Body of pancreas (tissue), 4 donors: ENCODE measurements around the gene BRF1.

ENCODE experiments used
- POLR2A ChIP-seq, 3 donors: fragments of 450-650 bp; IDR thresholded peaks; one replicate each; pipeline ENCODE4 v1.6.1; 2016; ENCODE audit warnings: antibody characterized with exemption in 3 of 3, mild to moderate bottlenecking in 2 of 3
- TF ChIP-seq, protein P1 (sequence below), 7 experiments: fragments of 450-650 bp in 4 of 7; fragments of 200-600 bp in 3 of 7; sonication (generic) in 3 of 7; IDR thresholded peaks; one replicate each; pipeline ENCODE4 v1.5.1; 2016 to 2019; ENCODE audit warnings: antibody characterized with exemption in 7 of 7

DNA sequence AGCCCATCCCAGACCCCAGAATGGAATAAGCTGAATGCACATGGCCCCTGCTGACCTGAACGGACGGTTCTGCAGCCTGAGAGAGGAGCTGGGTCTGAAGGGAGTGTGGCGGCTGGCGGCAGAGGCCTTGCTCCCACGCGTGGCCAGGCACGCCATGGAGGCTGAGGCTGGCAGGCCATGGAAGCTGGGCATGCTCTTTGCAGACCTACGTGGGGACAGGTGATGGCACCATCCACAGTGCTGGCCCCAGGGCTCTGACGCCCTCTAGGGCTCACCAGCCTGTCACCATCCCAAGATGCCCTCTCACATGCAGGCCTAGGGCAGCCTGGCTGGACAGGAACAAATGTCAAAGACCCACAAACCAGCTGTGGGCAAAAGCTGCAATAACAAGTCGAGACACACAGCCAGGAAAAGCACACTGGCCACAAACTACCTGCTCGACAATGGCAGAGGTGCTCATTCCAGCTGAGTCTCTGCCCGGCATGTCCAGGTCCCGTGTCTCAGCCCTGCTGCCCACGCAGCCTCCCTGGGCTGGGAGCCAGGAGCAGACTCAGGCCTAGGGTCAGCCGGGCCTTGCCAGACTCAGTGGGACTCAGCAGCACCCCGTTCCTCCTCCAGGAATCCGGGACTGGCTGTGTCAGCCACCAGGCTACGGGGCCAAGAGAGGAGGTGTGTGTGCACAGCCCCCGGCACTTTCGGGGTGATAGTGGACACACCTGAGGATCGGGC lies 32.8 kb downstream of the BRF1 start:
- TF ChIP-seq, protein P1, sequence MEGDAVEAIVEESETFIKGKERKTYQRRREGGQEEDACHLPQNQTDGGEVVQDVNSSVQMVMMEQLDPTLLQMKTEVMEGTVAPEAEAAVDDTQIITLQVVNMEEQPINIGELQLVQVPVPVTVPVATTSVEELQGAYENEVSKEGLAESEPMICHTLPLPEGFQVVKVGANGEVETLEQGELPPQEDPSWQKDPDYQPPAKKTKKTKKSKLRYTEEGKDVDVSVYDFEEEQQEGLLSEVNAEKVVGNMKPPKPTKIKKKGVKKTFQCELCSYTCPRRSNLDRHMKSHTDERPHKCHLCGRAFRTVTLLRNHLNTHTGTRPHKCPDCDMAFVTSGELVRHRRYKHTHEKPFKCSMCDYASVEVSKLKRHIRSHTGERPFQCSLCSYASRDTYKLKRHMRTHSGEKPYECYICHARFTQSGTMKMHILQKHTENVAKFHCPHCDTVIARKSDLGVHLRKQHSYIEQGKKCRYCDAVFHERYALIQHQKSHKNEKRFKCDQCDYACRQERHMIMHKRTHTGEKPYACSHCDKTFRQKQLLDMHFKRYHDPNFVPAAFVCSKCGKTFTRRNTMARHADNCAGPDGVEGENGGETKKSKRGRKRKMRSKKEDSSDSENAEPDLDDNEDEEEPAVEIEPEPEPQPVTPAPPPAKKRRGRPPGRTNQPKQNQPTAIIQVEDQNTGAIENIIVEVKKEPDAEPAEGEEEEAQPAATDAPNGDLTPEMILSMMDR (IDR thresholded peaks at IDR 0.05) = peak in 1 of 7 experiments; percentile 5
- TF ChIP-seq POLR2A (IDR thresholded peaks at IDR 0.05) = no peak
